Panc1 (cell line): ENCODE results near the gene SLFNL1.

Source experiments
- CTCF ChIP-seq: fragments of 450-650 bp; IDR thresholded peaks from 2 replicates; pipeline ENCODE4 v1.5.1; 2017; ENCODE audit warnings: mild to moderate bottlenecking
- POLR2AphosphoS5 ChIP-seq: IDR thresholded peaks from 2 replicates; pipeline ENCODE4 v1.6.1; 2012; ENCODE audit warnings: mild to moderate bottlenecking, low read depth, low read length, moderate library complexity
- REST ChIP-seq, 2 experiments: IDR thresholded peaks; 2 replicates each; pipeline ENCODE4 v1.6.1; 2011 to 2012; ENCODE audit warnings: low read depth in 2 of 2, control low read depth in 1 of 2, low read length in 1 of 2, mild to moderate bottlenecking in 1 of 2, moderate library complexity in 1 of 2; ENCODE audit not compliant: insufficient read depth in 1 of 2
- SIN3A ChIP-seq: IDR thresholded peaks from 2 replicates; pipeline ENCODE4 v1.6.1; 2012; ENCODE audit warnings: low read depth, mild to moderate bottlenecking, low read length, moderate library complexity, borderline replicate concordance; ENCODE audit not compliant: insufficient read depth
- TCF7L2 ChIP-seq: IDR thresholded peaks from 2 replicates; pipeline ENCODE4 v1.6.1; 2011; ENCODE audit warnings: mild to moderate bottlenecking, low read depth, low read length, inconsistent platforms

- no peak for TF ChIP-seq REST (IDR thresholded peaks at IDR 0.05; ENCODE audit: insufficient read depth in 1 of 2, low read depth in 2 of 2, low read length in 1 of 2)
- no peak for TF ChIP-seq CTCF
- no peak for TF ChIP-seq POLR2AphosphoS5
- no peak for TF ChIP-seq SIN3A
- TF ChIP-seq TCF7L2 = no peak
These were observed 27.0 kb upstream of the SLFNL1 start for GRCh38 chr1:41048540-41048939.
